Small intestine (tissue), 7 donors: ENCODE measurements around the gene ACTL7B. TPM values are rescaled to one million over a fixed set of nuclear protein-coding genes. Genes with fewer than 3 reads are reported as not detected.

Experiments used
- DNase-seq, 2 donors: peaks; one replicate each; pipeline versions ENCODE4 v3.0.0 to v3.0.0-alpha.2; 2013
- FAIRE-seq: peaks from 2 replicates; lab custom pipeline; 2012; peaks lifted over from hg19 to GRCh38; lab: Jason Lieb, UNC
- H3K27ac ChIP-seq, 3 donors: one replicate each; pipeline ENCODE4 v1.5.1; 2013; ENCODE audit warnings: low read length in 2 of 3, mild to moderate bottlenecking in 2 of 3, control low read depth in 1 of 3, inconsistent platforms in 1 of 3, low read depth in 1 of 3, moderate library complexity in 1 of 3
- H3K27me3 ChIP-seq, 3 donors: one replicate each; pipeline ENCODE4 v1.6.1; 2013; ENCODE audit warnings: low read length in 3 of 3, inconsistent platforms in 1 of 3; ENCODE audit not compliant: control insufficient read depth in 3 of 3, insufficient read depth in 3 of 3
- H3K36me3 ChIP-seq, 3 donors: one replicate each; pipeline ENCODE4 v1.6.1; 2013; ENCODE audit warnings: low read length in 3 of 3, inconsistent platforms in 1 of 3, low read depth in 1 of 3, mild to moderate bottlenecking in 1 of 3, moderate library complexity in 1 of 3; ENCODE audit not compliant: control insufficient read depth in 3 of 3, insufficient read depth in 2 of 3
- H3K4me1 ChIP-seq, 3 donors: one replicate each; pipeline ENCODE4 v1.6.1; 2013; ENCODE audit warnings: low read length in 2 of 3, inconsistent platforms in 1 of 3, low read depth in 1 of 3, mild to moderate bottlenecking in 1 of 3, moderate library complexity in 1 of 3; ENCODE audit not compliant: control insufficient read depth in 3 of 3, insufficient read depth in 2 of 3
- H3K4me3 ChIP-seq, 3 donors: one replicate each; pipeline ENCODE4 v1.5.1; 2013; ENCODE audit warnings: low read length in 3 of 3, control low read depth in 1 of 3, inconsistent platforms in 1 of 3, low read depth in 1 of 3, mild to moderate bottlenecking in 1 of 3, moderate library complexity in 1 of 3
- H3K9me3 ChIP-seq, 2 donors: one replicate each; pipeline ENCODE4 v1.6.1; 2013; ENCODE audit warnings: low read depth in 1 of 2, low read length in 1 of 2; ENCODE audit not compliant: control insufficient read depth in 2 of 2, insufficient read depth in 1 of 2
- WGBS, 3 donors: extraction: QIAGEN DNeasy Blood & Tissue Kit; methylation state at CpG; one replicate each; pipeline ENCODE4 v1.1.7; 2013; 5-methylcytosine and 5-hydroxymethylcytosine counted together
- polyA plus RNA-seq, 4 donors: library from polyadenylated mRNA; stranded (reverse) in 3 of 4; unstranded in 1 of 4; fragments of 200-250 nt in 3 of 4; fragments of 120-200 nt in 1 of 4; gene quantifications; one replicate each; pipeline versions ENCODE4 v1.2.1 to v1.2.3, GENCODE V29; 2013
- donor health status: healthy with polysubstance abuse.
- donor health status: control.
- donor health status: control.
- donor health status: Bipolar disorder and iron deficiency.
- donor health status: healthy.

Gene ACTL7B
- polyA plus RNA-seq, 4 donors = not detected

DNA sequence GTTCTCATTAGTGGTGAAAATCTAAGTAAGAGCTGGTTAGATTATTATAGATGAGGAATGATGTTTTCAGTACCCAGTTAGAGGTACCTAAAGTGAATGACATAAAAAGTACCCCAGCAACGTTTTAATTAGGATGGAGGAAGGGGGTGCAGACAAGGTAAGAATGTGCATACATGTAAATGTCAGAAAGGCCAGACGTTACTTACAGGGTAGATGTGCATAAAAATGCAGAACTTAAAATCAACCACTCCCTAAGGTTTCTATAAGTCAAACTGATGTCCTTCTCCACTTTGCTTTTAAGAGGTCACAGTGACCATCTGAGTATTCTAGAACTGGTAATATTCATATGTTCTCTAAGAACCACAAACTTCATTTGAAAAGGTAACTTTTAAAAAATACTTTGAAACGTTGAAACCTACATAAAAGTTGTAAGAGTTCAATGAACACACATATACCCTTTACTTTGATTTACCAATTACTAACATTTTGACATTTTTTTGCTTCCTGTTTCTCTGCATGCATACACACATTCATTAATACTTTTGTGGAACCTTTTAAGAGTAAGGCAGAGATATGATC lies 25.0 kb upstream of the ACTL7B start:
- no peak for DNase-seq
- Histone ChIP-seq H3K27ac (no peak overlapping the region), H3K4me1 (peaks cover 0 to 7% (median 3%) of the 10 kb centered on the region in 3 donors), H3K36me3 (peaks cover 13 to 31% (median 20%) of the 10 kb centered on the region in 3 donors), H3K9me3 (no peaks in the 10 kb centered on the region), H3K27me3 (no peaks in the 10 kb centered on the region), H3K4me3 (no peak overlapping the region)
- WGBS, 3 donors = 68 to 83% (median 75%) methylated on average over 3 of the region's 3 CpGs
- no peak for FAIRE-seq

- no peaks in the 10 kb centered on the region for H3K9me3 ChIP-seq
- no peaks in the 10 kb centered on the region for H3K27me3 ChIP-seq
- no peak for DNase-seq
- 88 to 94% (median 92%) methylated on average over 2 of the region's 2 CpGs for WGBS, 3 donors
- H3K4me1 ChIP-seq = no peaks in the 10 kb centered on the region
- no peak for FAIRE-seq
- peaks cover 16 to 36% (median 24%) of the 10 kb centered on the region in 3 donors for H3K36me3 ChIP-seq
- H3K27ac ChIP-seq = no peak overlapping the region
- no peak overlapping the region for H3K4me3 ChIP-seq
Observed at GRCh38 chr9:108877524-108877923, 21.7 kb upstream of the ACTL7B start.

- Histone ChIP-seq H3K27ac (no peak overlapping the region), H3K27me3 (no peaks in the 10 kb centered on the region), H3K4me3 (no peak overlapping the region), H3K4me1 (no peaks in the 10 kb centered on the region), H3K9me3 (peaks cover 0 to 1% of the 10 kb centered on the region in 2 donors), H3K36me3 (peaks cover 16 to 36% (median 24%) of the 10 kb centered on the region in 3 donors)
- WGBS, 3 donors = 93 to 97% (median 95%) methylated on average over 5 of the region's 5 CpGs
- DNase-seq = no peak
- no peak for FAIRE-seq
Observed at GRCh38 chr9:108876425-108876824, 20.6 kb upstream of the ACTL7B start.

GRCh38 chr9:108874058-108874788 lies 18.4 kb upstream of the ACTL7B start:
- Histone ChIP-seq H3K4me3 (no peak overlapping the region), H3K27me3 (no peaks in the 10 kb centered on the region), H3K4me1 (no peaks in the 10 kb centered on the region), H3K27ac (no peak overlapping the region), H3K36me3 (peaks cover 11 to 35% (median 17%) of the 10 kb centered on the region in 3 donors), H3K9me3 (peaks cover 0 to 4% of the 10 kb centered on the region in 2 donors)
- WGBS, 3 donors = 88 to 93% (median 92%) methylated on average over 4 of the region's 4 CpGs
- DNase-seq (no peak), FAIRE-seq (no peak)

DNA sequence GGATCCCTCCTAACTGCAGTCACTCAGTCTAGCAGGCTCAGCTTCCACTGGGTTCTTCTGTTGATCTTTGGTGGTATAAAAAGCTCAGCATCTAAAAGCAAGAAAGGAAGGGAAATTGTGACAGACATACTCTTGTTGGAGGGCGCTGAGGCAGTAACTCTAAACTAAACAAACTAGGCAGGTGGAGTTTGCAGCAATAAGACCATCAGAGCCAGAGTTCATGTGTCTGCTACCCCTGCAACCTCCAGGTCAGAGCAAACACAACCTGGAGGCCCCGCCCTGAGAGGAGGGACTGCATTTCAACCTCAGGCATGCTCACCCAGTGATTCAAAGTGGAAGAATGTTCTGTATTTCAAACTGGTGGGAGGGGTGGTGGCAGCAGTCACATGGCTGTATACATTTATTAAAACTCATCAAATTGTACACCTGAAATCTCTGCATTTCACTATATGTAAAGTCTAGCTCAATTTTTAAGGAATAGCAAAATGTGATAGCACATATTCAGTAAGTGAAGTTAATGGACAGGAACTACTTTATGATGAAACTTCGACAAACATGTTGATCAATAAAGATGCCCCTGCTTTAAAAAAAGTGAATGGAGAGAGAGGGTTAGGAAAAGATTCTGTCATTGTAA lies 13.4 kb upstream of the ACTL7B start:
- FAIRE-seq = no peak
- Histone ChIP-seq H3K4me1 (no peaks in the 10 kb centered on the region), H3K27me3 (no peaks in the 10 kb centered on the region), H3K27ac (peak overlapping the region in 1 of 3 donors; percentile 49), H3K9me3 (peaks cover 0 to 7% of the 10 kb centered on the region in 2 donors), H3K36me3 (peaks cover 0 to 14% (median 7%) of the 10 kb centered on the region in 3 donors), H3K4me3 (no peak overlapping the region)
- WGBS, 3 donors = 64 to 90% (median 85%) methylated on average over 3 of the region's 3 CpGs
- DNase-seq = peak in 1 of 2 donors; percentile 36

DNA sequence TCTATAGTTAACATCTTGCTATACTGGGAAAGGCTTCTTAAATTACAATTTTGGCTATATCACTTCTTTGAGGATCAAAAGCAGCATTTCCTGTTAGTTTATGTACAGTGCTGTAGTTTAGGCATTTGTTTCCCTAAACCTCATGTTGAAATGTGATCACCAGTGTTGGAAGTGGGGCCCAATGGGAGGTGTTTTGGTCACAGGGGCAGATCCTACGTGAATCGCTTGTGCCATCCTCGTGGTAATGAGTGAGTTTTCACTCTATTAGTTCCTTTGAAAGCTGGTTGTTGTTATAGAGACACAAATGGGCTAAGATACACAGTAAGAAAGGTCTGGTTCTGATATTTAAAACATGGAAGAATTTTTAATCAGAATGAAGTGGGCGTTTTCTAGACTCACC lies 12.0 kb upstream of the ACTL7B start:
- Histone ChIP-seq H3K36me3 (peaks cover 0 to 11% (median 4%) of the 10 kb centered on the region in 3 donors), H3K27ac (no peak overlapping the region), H3K4me3 (no peak overlapping the region), H3K4me1 (no peaks in the 10 kb centered on the region), H3K9me3 (peaks cover 0 to 7% of the 10 kb centered on the region in 2 donors), H3K27me3 (no peaks in the 10 kb centered on the region)
- DNase-seq = no peak
- FAIRE-seq = no peak
- WGBS, 3 donors = 81 to 93% (median 92%) methylated on average over 4 of the region's 4 CpGs

- Histone ChIP-seq H3K4me1 (no peaks in the 10 kb centered on the region), H3K27ac (no peak overlapping the region), H3K36me3 (peaks cover 0 to 11% (median 4%) of the 10 kb centered on the region in 3 donors), H3K9me3 (peaks cover 0 to 7% of the 10 kb centered on the region in 2 donors), H3K27me3 (no peaks in the 10 kb centered on the region), H3K4me3 (no peak overlapping the region)
- DNase-seq (no peak), FAIRE-seq (no peak)
Observed at GRCh38 chr9:108867116-108867515, 11.3 kb upstream of the ACTL7B start.

- FAIRE-seq = no peak
- whole genome bisulfite sequencing, 3 donors = 50 to 89% (median 87%) methylated on average over 2 of the region's 2 CpGs
- H3K36me3 ChIP-seq = peaks cover 0 to 8% (median 4%) of the 10 kb centered on the region in 3 donors
Observed at GRCh38 chr9:108866001-108866420, 10.2 kb upstream of the ACTL7B start.

More at GRCh38 chr9:108866001-108866420, 10.2 kb upstream of the ACTL7B start:
- peaks cover 0 to 3% of the 10 kb centered on the region in 2 donors for H3K9me3 ChIP-seq
- no peak for DNase-seq
- H3K27ac ChIP-seq = no peak overlapping the region
- no peaks in the 10 kb centered on the region for H3K4me1 ChIP-seq
- no peak overlapping the region for H3K4me3 ChIP-seq
- H3K27me3 ChIP-seq = no peaks in the 10 kb centered on the region
